ENCODE results near the gene CDH4.

DNA sequence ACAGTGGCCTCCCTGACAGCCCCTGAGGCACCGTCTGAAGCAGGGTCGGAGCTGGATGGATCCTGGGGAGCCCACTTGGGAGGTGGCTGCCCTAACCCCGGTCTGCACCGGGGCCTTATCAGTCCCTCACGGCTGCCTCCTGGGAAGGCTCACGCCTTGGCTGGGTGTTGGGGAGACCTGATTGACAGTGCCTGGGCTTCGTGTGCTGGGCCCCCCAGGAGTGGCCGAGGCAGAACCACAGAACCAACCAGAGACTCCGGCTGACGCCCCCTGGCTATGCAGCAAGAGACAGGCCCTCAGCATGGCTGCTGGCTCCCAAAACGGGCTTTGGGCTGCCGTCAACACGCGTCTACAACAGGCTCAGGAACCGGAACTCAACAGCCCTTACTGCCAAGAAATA lies 594.0 kb downstream of the CDH4 start:
- TF ChIP-seq, protein P1, sequence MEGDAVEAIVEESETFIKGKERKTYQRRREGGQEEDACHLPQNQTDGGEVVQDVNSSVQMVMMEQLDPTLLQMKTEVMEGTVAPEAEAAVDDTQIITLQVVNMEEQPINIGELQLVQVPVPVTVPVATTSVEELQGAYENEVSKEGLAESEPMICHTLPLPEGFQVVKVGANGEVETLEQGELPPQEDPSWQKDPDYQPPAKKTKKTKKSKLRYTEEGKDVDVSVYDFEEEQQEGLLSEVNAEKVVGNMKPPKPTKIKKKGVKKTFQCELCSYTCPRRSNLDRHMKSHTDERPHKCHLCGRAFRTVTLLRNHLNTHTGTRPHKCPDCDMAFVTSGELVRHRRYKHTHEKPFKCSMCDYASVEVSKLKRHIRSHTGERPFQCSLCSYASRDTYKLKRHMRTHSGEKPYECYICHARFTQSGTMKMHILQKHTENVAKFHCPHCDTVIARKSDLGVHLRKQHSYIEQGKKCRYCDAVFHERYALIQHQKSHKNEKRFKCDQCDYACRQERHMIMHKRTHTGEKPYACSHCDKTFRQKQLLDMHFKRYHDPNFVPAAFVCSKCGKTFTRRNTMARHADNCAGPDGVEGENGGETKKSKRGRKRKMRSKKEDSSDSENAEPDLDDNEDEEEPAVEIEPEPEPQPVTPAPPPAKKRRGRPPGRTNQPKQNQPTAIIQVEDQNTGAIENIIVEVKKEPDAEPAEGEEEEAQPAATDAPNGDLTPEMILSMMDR (IDR thresholded peaks at IDR 0.05), result no peak
- no peak for TF ChIP-seq POLR2A (IDR thresholded peaks at IDR 0.05)
